D341Med (cell line): ENCODE data around the gene KCNC2.
A peak's percentile ranks its signal among the peaks of the same experiment; 100 is the strongest.

Experiments used
- DNase-seq: peaks from one replicate; pipeline ENCODE4 v3.0.0; 2012; ENCODE audit warnings: low spot score

KCNC2 gene

GRCh38 chr12:75161488-75161887 is 48.2 kb downstream of the KCNC2 start:
- DNase-seq: no peak

- DNase-seq: no peak
Measured at GRCh38 chr12:75157385-75157784, 52.3 kb downstream of the KCNC2 start.

GRCh38 chr12:75155962-75156361 is 53.7 kb downstream of the KCNC2 start:
- no peak for DNase-seq

- DNase-seq: no peak
Measured at GRCh38 chr12:75154388-75154787, 55.3 kb downstream of the KCNC2 start.

- no peak for DNase-seq
Measured at GRCh38 chr12:75139196-75139595, 70.4 kb downstream of the KCNC2 start.

GRCh38 chr12:75137896-75138295 is 71.7 kb downstream of the KCNC2 start:
- no peak for DNase-seq

GRCh38 chr12:75135026-75135425 is 74.6 kb downstream of the KCNC2 start:
- no peak for DNase-seq

GRCh38 chr12:75130811-75131210 is 78.8 kb downstream of the KCNC2 start:
- DNase-seq: peak; percentile 49

GRCh38 chr12:75129275-75129674 is 80.4 kb downstream of the KCNC2 start:
- DNase-seq: no peak

- DNase-seq: no peak
Measured at GRCh38 chr12:75121036-75121705, 88.5 kb downstream of the KCNC2 start.

- DNase-seq: no peak
Measured at GRCh38 chr12:75120311-75120711, 89.3 kb downstream of the KCNC2 start.

GRCh38 chr12:75116646-75117198 is 92.9 kb downstream of the KCNC2 start:
- peak; percentile 63 for DNase-seq

- no peak for DNase-seq
Measured at GRCh38 chr12:75115748-75116147, 93.9 kb downstream of the KCNC2 start.

GRCh38 chr12:75103822-75104221 is 105.8 kb downstream of the KCNC2 start:
- DNase-seq: no peak

- DNase-seq: no peak
Measured at GRCh38 chr12:75101781-75102180, 107.9 kb downstream of the KCNC2 start.

GRCh38 chr12:75099210-75099609 is 110.4 kb downstream of the KCNC2 start:
- DNase-seq: no peak

- no peak for DNase-seq
Measured at GRCh38 chr12:75097003-75097402, 112.6 kb downstream of the KCNC2 start.

- DNase-seq: peak; percentile 33
Measured at GRCh38 chr12:75087654-75088053, 122.0 kb downstream of the KCNC2 start.

- no peak for DNase-seq
Measured at GRCh38 chr12:75086091-75087038, 123.3 kb downstream of the KCNC2 start.

- no peak for DNase-seq
Measured at GRCh38 chr12:75081305-75081704, 128.3 kb downstream of the KCNC2 start.

- no peak for DNase-seq
Measured at GRCh38 chr12:75080582-75080981, 129.1 kb downstream of the KCNC2 start.

GRCh38 chr12:75065482-75065881 is 144.2 kb downstream of the KCNC2 start:
- no peak for DNase-seq

- no peak for DNase-seq
Measured at GRCh38 chr12:75062691-75063090, 146.9 kb downstream of the KCNC2 start.
